NK-92 (cell line): ENCODE measurements around the gene ZC3H7B.
"Not testable (repeated sequence)": the region's sequence is repeated elsewhere in the genome, so short reads cannot be mapped to it uniquely, and the experiment has no call there.

ENCODE experiments used
- DNase-seq: peaks from one replicate; lab custom pipeline; 2025; ENCODE audit not compliant: unreplicated experiment; lab: John Stamatoyannopoulos, UW

Gene ZC3H7B

DNA sequence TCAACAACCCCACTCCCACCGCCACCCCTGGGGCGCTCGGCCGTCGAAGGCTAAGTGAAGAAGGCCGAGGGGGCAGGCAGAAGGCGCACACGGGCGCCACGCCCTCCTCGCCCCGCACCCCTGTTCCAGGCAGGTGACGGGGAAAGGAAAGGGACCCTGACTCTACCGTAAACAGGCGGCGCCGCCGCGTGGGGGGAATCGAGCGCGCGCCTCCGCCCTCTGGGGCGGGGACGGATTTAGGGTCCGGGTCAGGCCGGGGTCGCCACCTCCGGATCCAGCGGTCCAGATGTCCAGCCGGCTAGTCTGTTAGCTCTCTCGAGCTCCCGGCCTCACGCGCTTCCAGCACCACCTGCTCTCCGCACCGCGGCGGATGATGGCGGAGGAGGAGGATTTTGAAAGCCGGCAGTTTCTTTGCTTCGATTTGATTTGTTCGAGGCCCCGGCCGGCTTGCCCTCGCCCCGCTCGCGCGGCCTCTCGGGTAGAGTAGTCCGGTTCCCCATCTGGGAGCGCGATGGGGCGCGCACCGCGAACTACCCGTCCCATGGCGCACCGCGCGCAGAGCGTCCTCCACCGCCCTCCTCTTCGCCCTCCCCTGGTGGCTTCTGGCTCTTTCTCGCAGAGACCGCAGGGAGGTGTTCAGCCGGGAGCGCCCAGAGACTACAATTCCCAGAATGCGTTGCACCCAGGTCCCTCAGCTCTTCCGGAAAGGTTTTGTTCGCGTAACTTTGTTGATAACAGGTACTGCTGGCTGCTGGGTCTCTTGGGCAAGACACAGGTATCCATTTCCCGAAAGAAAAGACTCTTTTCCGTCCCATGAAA is 15.3 kb upstream of the ZC3H7B start, which contains the start of gene RANGAP1:
Gene RANGAP1 (minus strand): TSS at position 368 of the 819 bp plus-strand sequence. CDS start 5,143 bp downstream, outside the sequence.
- DNase-seq = peak; percentile 75

DNA sequence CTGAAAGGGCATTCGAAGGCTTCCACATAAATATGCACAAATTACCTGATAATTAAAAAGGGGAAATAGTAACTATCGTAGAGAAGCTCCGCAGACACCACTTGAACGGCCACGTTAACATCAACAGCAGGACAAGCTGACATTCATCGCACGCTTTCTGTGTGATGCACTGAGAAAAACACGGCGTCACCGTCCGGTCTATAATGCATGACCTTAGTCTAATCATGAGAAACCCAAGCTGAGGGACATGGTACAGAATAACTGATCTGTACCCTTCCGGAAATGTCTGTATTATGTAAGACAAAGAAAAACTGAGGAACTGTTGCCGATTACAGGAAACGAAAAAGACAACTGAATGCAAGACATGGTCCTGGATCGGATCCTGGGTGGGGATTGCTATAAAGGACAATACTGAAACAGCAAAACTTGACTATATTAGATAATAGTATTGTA is 14.7 kb upstream of the ZC3H7B start:
- no peak for DNase-seq

DNA sequence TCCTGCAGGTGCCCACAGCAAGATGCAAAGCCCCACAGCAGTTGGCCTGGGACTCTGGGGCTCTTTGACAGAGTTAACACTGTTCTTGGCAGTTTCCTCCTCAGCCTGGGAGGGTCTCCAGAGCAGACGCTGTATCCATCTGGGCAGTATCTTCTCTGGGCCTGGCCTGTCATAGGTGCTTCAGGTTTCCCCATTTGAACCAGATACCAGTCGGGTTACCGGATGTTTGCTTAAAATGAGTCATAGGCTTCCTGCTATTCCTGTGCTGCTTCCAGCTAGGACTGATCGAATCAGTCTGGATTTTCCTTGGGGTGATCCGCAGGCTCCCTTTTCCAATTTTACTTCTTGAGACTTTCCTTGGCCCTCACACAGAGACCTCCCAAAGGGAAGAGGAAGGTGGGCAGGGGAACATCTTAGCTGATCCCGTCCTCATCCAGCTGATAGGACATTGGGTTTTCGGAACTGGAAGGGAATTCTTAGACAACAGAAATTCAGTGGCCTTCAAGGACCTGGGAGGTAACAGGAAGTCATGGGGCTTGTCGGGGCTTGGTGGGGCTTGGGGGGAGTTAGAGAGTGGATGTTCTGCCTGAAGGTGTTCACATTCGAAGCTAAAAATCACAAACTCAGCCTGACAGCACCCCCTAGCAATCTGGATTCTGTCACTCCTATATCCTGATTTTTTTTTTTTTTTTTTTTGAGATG is 12.9 kb upstream of the ZC3H7B start:
- no peak for DNase-seq

DNA sequence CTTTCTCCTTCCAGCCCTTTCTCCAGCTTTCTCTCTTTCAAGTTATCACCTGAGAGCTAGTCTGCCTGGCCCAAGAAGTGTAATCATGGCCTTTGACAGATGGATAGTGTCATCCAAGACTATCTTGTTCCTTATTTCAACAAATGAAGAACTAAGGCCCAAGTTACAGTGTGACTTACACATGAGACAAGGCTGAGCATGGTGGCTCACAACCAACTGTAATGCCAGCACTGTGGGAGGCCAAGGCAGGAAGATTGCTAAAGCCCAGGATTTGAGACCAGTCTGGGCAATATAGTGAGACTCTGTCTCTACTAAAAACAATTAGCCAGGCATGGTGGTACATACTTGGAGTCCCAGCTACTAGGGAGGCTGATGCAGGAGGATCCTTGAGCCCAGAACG is 11.7 kb upstream of the ZC3H7B start:
- DNase-seq = no peak

DNA sequence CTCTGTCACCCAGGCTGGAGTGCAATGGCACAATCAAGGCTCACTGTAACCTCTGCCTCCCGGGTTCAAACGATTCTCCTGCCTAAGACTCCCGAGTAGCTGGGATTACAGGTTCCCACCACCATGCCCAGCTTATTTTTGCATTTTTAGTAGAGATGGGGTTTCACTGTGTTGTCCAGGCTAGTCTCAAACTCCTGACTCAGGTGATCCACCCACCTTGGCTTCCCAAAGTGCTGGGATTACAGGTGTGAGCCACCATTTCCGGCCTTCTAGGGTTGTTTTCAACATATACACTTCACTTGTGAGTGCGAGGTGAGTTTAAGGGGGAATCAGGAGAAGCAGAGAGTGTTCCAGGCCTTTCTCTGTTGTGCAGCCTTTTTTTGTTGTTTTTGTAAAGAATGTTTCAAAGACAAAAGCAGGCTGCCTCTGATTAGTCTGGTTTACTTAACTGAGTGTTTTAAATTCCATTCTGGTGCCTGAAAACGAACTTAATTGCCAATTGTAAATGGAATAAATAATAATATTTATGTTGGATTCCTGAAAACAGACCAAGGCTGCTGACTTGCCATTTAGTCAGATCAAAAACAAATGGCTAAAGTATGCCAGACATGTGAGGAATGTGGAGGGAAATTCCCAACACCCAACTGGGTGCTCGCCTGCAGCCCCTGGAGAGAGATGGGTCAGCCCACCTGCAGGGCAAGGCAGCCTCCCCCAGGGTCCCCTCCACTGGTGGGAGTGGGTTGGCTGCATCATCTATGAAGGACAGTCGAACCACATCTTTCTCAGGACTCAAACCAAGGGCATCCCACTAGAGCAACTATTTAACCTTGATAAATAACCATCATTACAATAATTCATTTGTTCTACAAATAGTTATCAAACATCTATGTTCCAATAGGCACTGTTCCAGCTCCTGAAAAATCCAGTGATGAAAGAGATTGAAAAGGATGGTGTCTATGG is 10.8 kb upstream of the ZC3H7B start:
- no peak for DNase-seq

DNA sequence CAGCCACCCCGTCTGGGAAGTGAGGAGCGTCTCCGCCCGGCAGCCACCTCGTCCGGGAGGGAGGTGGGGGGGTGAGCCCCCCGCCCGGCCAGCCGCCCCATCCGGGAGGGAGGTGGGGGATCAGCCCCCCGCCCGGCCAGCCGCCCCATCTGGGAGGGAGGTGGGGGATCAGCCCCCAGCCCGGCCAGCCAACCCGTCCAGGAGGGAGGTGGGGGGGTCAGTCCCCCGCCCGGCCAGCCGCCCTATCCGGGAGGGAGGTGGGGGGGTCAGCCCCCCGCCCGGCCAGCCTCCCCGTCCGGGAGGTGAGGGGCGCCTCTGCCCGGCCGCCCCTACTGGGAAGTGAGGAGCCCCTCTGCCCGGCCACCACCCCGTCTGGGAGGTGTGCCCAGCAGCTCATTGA is 6.5 kb upstream of the ZC3H7B start:
- DNase-seq = not testable (repeated sequence)

DNA sequence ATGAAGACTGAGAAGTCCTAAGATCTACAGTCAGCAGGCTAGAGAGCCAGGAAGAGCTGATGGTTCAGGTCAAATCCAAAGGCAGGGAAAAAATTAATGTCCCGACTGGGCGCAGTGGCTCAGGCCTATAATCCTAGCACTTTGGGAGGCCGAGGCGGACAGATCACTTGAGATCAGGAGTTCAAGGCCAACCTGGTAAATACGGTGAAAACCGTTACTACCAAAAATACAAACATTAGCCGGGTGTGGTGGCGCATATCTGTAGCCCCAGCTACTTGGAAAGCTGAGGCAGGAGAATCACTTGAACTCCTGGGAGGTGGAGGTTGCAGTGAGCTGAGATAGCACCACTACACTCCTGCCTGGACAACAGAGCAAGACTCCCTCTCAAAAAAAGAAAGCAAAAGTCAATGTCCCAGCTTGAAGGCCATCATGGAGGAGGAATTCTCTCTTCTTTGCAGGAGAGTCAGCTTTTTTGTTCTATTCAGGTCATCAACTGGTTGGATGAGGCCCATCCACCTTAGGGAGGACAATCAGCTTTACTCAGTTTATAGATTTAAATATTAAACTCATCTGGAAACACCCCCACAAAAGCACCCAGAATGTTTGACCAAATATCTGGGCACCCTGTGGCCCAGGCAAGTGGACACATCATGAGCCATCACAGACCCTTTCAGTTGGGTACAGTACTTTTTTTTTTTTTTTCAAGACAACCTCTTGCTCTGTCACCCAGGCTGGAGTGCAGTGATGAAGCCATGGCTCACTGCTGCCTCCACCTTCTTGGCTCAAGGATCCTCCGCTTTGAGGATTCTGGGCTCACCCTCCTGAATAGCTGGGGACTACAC is 4.3 kb upstream of the ZC3H7B start:
- DNase-seq = no peak

DNA sequence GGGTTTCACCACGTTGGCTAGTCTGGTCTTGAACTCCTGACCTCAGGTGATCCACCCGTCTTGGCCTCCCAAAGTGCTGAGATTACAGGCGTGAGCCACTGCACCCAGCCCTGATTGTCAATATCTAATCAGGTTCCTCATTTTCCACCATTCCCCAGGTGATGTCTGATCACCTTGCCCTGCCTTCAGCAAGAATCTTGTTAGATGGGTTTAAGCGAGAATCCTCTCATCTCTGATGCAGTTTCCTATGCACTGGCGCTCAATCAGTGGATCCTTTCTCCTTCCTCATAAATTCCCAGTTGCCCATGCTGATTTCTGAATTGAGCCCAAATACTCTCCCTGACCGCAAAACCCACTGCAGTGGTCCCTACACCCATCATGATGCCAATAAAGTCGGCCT is 664 bp upstream of the ZC3H7B start:
- DNase-seq = no peak

DNA sequence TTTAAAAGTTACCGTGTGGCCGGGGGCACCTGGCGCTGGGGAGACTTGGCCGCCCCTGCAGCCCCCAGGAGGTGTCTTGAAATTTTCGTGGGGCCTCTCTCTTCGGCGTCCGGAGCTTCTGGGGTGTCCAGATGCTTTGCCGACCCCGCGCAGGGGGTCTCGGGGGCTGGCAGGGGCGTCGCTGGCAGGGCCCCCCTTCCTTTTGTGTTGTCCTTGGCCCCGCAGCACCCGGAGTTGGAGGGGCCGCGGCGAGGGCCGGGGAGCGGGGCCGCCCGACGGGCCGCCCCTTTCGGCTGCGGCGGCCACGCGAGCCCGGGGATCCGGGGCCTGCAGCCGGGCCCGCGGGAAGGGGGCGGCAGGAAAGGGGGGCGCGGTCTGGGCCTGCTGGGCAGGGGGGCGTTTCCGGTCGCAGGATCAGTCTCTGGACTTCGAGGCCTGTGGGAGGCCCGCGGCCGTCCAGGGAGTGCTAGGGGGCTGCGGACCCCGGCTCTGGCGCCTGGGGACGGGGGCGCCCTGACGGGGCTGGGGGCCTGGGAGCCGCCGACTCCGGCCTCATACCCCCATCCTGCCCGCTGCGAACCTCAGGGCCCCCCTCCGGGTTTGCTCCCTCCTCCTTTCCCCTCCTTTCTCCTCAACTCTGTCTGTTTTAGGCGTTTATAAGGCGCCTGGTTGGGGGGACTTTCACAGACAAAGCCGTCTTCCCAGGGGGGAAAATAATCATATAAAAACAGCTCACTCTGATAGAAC is 869 bp downstream of the ZC3H7B start:
- no peak for DNase-seq

DNA sequence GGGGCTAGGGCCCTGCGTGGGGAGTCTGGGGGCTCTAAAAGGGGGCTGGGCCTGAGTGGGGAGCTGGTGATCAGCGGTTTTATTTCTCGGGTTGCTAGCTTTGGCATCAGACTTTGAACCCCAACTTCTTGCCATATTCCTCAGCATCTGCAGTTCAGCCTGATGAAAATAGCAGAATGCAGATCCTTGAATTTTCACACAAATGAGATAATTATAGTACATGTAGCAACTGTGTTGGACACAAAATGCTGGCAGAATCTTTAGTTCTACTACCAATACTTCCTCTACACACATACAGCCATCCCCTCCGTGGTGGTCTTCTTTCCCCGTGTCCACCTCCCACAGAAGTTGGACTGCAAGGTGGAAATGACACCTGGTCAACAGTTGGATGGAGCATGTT is 1.5 kb downstream of the ZC3H7B start:
- DNase-seq = no peak

DNA sequence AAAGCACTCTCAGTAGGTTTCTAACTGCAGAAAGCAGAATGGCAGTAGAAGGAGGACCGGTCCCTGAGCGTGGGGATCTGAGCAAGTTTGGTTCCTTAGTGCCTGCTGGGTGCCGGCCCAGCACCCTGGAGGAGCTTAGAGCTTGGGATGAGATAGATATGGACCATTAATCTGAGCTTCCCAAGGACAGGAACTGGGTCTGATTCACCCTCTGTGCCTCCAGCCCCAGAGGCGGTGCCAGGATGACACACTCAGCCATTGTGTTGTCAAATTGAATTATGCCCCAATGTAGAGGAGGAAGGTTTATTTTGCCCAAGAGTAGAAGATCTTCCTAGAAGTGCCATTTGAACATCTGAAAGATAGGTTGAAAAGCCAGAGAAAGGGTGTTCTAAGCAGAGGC is 4.3 kb downstream of the ZC3H7B start:
- no peak for DNase-seq

DNA sequence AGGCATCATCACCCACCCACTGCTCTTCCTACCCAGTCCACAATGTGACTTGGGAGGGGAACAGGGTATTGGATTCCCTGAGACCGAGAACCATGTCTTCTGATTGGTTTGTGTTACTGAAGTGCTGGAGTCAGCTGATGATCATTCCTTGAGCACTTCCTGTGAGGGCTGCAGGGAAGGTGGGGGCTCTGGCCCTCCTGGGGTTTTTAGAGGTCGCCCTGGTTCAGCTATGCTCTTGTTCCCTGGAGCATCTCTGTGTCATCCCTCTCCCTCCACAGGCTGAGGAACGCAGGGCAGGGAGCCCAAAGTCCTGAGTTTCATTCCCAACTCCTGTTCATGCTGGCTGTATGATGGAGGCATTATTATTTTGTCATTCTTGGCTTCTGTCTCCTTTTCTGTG is 6.7 kb downstream of the ZC3H7B start:
- no peak for DNase-seq

DNA sequence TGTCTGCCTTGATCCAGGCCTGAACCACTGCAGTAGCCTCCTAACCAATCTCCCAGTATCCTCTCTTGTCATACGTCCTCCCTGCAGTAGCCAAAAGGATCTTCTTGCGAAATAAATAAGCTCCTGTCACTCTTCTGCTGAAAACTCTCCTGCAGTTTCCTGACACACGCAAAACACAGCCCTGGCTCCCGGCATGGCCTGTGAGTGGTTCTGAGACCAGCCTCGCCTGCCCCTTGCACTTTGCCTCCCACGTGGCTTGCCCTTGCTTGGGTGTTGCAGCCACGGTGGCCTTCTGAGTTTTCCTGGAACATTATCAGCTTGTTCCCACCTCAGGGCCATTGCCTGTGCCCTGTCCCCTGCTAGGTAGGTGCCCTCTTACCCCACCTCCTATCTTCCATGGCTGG is 7.2 kb downstream of the ZC3H7B start:
- no peak for DNase-seq

DNA sequence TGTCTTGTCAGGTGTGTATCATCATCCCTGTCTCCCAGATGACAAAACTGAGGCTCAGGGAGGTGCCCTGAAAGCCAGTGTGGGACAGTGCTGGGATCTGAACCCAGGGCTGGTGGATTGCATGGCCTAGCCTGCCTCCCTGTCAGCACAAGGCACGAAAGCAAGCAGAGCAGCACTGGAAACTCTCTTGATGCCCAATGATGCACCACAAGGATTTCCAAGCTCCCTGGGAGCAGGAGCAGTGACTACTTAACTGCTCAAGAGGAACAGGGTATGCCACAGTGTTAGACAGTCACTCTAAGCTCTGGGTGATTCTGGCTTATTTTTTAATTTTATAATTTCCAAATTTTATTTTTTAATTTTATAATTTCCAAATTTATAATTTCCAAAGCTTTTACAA is 9.0 kb downstream of the ZC3H7B start:
- DNase-seq = no peak

DNA sequence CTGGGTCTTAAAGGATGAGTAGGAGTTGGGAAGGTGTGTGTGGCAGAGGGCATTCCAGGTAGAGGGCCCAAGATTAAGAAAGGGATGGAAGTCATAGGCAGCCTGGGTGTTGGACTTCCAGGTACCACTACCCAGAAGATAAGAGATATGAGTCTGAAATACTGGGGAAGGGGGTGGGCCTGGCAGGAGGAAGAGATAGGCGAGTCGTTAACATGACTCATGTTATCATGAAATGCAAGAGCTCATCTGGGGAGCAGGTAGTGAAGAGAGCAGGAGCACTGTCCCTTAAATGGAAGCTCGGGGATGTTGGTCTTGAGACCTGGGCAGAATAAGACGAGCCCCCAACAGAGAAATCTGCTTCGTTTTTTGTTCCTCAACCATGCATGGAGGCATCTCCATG is 10.2 kb downstream of the ZC3H7B start:
- no peak for DNase-seq

DNA sequence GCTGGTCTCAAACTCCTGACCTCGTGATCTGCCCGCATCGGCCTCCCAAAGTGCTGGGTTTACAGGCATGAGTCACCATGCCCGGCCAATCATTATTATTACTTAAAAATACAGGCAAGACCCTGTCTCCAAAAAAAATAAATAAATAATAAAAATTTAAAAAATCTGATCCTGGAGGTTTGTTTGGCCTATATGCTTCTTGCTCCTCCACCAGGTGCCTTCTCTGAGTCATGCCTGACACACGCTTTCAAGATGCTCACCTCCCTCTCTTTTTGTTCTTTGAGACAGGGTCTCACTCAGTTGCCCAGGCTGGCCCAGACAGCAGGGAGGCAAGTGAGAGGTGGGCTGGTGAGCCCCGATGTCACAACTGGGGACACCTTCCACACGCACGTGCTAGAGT is 13.5 kb downstream of the ZC3H7B start:
- no peak for DNase-seq

DNA sequence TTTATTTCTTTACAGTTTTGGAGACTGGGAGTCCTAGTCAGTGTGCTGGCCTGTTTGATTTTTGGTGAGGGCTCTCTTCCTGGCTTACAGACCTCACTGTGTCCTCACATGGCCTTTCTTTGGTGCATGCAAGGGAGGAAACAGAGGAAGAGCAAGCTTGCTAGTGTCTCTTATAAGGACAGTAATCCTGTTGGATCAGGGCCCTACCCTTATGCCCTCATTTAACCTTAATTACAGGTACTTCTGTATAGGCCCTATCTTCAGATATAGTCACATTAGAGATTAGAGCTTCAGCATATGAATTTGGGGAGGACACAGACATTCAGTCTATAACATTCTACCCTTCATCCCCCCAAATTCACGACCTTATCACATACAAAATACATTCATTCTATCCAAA is 14.3 kb downstream of the ZC3H7B start:
- DNase-seq = no peak

DNA sequence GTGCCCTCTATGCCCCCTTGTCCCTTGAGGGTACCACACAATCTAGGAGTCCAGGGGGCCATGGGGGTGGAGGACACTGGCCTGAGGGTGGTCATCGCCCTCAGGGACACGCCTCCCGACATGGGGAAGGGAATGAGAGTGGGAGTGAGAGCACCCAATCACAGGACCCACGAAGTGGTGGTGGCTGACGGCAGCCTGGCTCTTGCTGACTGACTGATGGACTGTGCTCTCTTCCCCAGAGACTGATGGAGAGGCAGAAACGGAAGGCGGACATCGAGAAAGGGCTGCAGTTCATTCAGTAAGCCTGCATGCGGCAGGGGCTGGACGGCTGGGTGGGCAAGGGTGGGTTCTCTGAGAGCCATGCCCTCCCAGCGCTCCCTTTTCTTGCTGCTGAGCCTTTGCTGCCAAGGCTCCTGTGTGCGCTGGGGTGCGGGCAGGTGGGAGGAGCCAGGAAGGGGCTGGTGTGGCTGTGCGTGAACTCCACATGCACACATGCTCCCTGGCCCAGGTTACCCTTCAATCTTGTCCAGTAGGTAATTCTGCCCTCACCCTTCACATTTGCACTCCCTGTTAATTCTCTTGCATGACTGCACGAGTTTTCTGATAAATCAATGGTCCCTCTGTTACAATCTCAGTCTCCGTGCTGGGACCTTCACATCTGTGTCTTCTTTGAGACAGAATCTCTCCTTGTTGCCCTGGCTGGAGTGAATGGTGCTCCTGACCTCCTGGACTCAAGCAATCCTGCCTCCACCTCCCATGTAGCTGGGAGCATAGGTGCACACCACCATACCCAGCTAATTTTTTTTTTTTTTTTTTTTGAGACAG is 19.3 kb downstream of the ZC3H7B start:
- DNase-seq = no peak
